Activated naive CD4-positive, alpha-beta T cell treated with anti-CD3 and anti-CD28 coated beads, Interleukin-2, amount 50 U/mL, for 24 hours (primary cell): ENCODE data around the gene CNOT10.
"Not testable (repeated sequence)": the region's sequence is repeated elsewhere in the genome, so short reads cannot be mapped to it uniquely, and the experiment has no call there.

Source experiments
- H3K27ac Mint-ChIP-seq: one replicate; pipeline ENCODE4 v1.8.0; 2021; ENCODE audit warnings: mild to moderate bottlenecking, mixed read lengths
- H3K27me3 Mint-ChIP-seq: one replicate; pipeline ENCODE4 v1.8.0; 2021; ENCODE audit warnings: mixed read lengths
- H3K36me3 Mint-ChIP-seq: one replicate; pipeline ENCODE4 v1.8.0; 2021; ENCODE audit warnings: mixed read lengths
- H3K4me1 Mint-ChIP-seq: one replicate; pipeline ENCODE4 v1.8.0; 2021; ENCODE audit warnings: mixed read lengths
- H3K4me3 Mint-ChIP-seq: one replicate; pipeline ENCODE4 v1.8.0; 2021; ENCODE audit warnings: mild to moderate bottlenecking, mixed read lengths
- H3K9me3 Mint-ChIP-seq: one replicate; pipeline ENCODE4 v1.8.0; 2021; ENCODE audit warnings: mixed read lengths

CNOT10 gene

DNA sequence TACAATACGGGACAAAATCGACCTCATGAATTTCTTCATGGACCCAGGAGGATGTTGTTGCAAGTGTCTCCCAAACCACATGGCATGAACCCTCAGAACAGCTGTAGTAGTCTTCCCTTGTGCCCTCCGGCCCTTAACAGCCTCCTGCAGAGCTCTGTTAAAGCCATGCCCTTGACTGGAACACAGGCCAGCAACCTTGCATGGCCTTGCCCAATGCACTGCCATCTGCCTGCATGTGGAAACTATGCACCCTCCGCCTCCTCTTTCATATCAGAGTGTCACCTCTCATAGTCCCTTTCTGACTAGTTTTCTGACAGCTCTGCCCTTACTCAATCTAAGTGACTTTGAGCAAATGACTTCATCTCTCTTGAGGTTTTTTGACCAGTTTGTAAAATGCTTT lies 93.4 kb downstream of the CNOT10 start:
- Mint-ChIP-seq H3K4me1 (peaks cover 4% of the 10 kb centered on the region), H3K4me3 (no peak overlapping the region), H3K27ac (no peak overlapping the region), H3K36me3 (peaks cover 6% of the 10 kb centered on the region), H3K9me3 (no peaks in the 10 kb centered on the region), H3K27me3 (peaks cover 6% of the 10 kb centered on the region)

DNA sequence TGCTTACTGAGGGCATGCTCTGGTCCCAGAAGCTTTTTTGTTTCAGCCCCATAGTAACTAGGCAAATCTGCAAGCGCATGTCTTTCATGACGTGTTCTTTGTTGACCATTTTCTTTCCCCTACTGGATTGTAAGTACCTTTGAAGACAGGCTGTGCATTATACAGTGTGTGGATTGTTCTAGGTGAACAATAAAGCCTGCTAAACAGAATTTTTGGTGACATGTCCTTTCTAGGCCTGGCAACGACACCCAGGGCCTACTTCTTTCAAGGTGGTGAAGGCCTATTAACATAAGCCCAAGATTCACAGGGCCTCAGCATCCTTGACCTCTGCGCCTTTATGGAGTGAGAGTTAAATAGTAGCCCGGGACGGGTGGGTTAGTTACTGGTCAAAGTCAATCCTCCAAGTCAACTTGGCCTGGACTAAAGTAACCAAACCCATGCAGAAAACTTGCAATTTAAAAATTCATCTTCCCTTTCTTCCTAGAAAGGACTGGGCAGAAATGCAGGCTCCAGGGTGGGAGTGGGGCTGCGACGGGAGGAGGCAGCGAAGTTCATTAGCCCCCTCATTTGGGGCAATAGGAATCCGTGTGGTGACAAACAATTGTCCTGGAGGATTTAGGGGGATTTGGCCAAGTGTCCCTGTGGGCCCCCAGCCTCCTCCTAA lies 95.2 kb downstream of the CNOT10 start:
- Mint-ChIP-seq H3K27ac (no peak overlapping the region), H3K36me3 (peaks cover 1% of the 10 kb centered on the region), H3K4me1 (peaks cover 4% of the 10 kb centered on the region), H3K9me3 (no peaks in the 10 kb centered on the region), H3K4me3 (peak overlapping the region; percentile 13), H3K27me3 (peaks cover 6% of the 10 kb centered on the region)

DNA sequence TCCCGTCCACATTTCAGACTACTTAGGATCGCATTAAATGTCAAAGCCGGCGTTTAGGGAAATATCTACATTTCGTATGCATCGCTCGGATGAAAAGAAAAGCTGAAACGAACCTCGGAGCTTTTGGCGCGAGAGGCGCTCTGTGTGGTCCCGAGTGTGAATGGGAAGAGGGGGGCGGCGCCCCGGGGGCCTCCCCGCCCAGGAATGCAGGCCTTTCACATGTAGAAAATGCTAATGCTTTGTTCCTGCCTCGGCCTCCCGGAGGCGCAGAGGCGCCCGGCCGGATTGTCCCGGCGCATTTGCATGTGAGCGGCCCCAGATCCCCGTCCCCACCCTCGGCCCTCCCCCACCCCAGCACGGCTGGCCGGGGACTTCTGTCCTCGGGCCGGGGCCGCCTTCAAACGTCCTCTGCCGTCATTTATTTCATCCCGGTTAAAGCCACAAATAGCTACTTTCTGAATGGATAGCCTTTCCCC lies 95.8 kb downstream of the CNOT10 start:
- Mint-ChIP-seq H3K27ac (no peak overlapping the region), H3K27me3 (peaks cover 6% of the 10 kb centered on the region), H3K4me1 (peaks cover 4% of the 10 kb centered on the region), H3K9me3 (no peaks in the 10 kb centered on the region), H3K36me3 (peaks cover 1% of the 10 kb centered on the region), H3K4me3 (peak overlapping the region; percentile 94)

DNA sequence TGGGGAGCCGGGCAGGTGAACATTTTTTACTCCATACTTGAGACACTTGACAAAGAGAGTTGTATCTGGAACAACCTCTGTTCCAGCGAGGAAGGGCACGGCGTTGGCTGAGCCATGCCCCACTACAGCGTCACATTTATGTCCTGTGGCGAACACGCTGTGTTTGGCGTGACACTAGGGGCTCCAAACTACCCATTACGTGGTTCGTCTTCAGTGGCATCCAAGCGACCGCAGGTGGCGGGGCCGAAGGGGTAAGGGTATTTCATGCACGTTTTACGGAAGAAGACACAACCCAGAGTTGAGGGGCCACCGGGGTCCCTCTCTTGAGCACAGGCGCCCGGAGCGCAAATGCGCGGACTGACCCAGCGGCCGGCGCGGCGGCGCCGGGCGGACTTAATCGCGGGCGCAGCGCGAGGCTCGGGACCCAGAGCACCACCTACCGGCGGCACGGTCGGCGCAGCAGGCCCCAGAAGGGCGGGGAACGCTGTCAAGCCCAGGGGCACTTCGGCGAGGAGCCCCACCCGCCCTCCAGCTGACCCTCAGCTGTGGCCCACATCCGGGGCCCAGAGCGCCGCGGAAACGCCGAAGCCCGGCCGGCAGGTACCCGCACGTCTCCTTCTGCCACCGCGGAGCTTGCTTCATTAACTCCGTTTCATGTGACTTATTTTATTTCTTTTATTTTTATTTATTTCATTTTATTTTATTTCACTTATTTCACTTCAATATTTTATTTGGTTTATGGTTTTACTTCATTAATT lies 96.4 kb downstream of the CNOT10 start:
- peaks cover 6% of the 10 kb centered on the region for H3K27me3 Mint-ChIP-seq
- H3K4me3 Mint-ChIP-seq = peak overlapping the region; percentile 94
- H3K36me3 Mint-ChIP-seq = peaks cover 1% of the 10 kb centered on the region
- H3K9me3 Mint-ChIP-seq = no peaks in the 10 kb centered on the region
- peaks cover 4% of the 10 kb centered on the region for H3K4me1 Mint-ChIP-seq
- no peak overlapping the region for H3K27ac Mint-ChIP-seq

DNA sequence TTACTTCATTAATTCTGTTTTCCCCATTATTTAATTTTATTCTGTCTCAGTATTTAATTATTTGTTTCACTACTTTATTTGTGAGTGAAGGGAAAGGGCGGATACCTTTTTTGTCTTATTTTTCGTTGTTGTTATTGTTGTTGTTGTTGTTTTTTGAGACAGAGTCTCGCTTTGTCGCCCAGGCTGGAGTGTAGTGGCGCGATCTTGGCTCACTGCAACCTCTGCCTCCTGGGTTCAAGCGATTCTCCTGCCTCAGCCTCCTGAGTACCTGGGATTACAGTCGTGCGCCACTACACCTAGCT lies 96.9 kb downstream of the CNOT10 start:
- H3K36me3 Mint-ChIP-seq, H3K27me3 Mint-ChIP-seq, H3K4me1 Mint-ChIP-seq, H3K9me3 Mint-ChIP-seq, H3K27ac Mint-ChIP-seq: not testable (repeated sequence)
- peak overlapping the region; percentile 64 for H3K4me3 Mint-ChIP-seq

DNA sequence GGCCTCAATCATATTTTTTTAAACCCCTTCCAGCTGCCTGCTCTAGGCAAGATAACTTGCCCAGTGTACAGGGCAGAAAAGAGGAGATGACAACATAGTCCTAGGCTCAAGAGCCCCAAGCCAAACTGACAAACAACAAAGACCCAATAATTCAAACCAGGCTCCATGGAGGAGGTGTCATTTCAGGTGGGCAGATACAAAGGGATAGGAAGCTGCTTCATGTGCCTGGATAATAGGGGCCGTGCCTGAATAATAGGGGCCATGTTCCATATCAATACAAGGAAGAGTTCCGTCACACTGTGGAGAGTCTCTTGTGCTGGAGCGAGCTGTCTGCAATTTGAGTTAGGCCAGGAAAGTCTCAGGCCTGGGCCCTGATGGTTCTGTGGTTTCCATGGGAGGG lies 97.4 kb downstream of the CNOT10 start:
- no peak overlapping the region for H3K27ac Mint-ChIP-seq
- H3K9me3 Mint-ChIP-seq = no peaks in the 10 kb centered on the region
- H3K36me3 Mint-ChIP-seq = peaks cover 1% of the 10 kb centered on the region
- H3K4me1 Mint-ChIP-seq = peaks cover 4% of the 10 kb centered on the region
- peak overlapping the region; percentile 64 for H3K4me3 Mint-ChIP-seq
- H3K27me3 Mint-ChIP-seq = peaks cover 6% of the 10 kb centered on the region

DNA sequence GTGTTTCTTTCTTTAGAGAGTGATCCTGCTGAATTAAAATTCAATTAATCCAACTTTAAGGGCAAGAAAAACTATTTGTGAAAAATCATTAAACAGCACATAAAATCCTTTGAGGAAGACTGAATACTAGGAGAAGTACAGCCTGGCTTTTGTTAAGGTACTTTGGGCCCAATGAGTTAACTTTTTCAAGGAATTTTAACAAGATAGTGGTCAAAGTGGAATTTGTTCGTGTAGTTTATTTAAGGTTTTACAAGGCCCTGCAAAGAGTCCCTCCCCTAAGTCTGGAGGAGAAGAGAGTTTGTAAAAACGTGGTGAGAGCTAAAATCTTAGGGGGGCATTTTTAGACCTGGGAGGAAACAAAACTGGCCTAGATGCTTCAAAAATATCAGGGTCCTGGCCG lies 106.8 kb downstream of the CNOT10 start:
- peak overlapping the region; percentile 14 for H3K27ac Mint-ChIP-seq
- H3K4me3 Mint-ChIP-seq = no peak overlapping the region
- peaks cover 2% of the 10 kb centered on the region for H3K36me3 Mint-ChIP-seq
- no peaks in the 10 kb centered on the region for H3K4me1 Mint-ChIP-seq
- H3K27me3 Mint-ChIP-seq = peaks cover 2% of the 10 kb centered on the region
- H3K9me3 Mint-ChIP-seq = no peaks in the 10 kb centered on the region

DNA sequence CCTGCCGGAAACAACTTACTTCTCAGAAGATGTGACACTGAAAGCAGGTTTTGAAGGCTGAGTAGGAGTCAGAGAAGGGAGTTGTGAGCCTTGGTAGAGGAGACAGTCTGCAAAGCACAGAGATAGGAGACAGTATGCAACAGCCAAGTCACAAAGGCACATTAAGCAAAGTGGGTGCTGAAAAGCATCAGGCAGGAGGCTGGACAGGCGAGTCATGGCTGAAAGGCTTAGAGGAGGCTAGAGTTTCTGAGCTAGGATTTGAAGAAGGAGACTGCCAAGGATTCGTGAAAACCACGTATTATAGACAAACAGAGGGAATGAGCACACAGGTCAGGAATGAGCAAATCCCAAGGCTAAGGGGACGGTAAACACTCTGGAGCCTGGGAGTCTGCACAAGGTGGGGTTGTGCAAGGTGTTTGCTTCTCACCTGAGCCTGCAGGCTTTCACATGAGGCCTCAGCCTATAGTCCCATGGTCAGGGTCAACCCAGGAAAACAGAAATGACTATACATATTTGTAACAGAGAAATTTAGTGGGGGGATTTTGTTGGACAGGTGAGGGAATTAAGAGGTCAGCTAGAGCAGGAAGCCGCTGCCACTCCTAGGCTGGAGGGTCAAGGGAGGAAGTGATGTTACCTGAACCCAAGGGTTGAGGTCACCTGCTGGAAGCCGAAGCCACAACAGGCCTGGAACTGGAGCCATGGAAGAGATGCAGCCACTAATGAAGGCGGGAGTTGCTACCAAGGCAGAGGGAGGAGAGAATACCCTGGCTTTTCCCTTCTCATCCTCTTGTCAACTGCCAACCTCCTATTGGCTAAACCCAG lies 109.7 kb downstream of the CNOT10 start:
- Mint-ChIP-seq H3K27ac (no peak overlapping the region), H3K4me3 (no peak overlapping the region), H3K27me3 (peaks cover 2% of the 10 kb centered on the region), H3K4me1 (no peaks in the 10 kb centered on the region), H3K36me3 (no peaks in the 10 kb centered on the region), H3K9me3 (no peaks in the 10 kb centered on the region)

DNA sequence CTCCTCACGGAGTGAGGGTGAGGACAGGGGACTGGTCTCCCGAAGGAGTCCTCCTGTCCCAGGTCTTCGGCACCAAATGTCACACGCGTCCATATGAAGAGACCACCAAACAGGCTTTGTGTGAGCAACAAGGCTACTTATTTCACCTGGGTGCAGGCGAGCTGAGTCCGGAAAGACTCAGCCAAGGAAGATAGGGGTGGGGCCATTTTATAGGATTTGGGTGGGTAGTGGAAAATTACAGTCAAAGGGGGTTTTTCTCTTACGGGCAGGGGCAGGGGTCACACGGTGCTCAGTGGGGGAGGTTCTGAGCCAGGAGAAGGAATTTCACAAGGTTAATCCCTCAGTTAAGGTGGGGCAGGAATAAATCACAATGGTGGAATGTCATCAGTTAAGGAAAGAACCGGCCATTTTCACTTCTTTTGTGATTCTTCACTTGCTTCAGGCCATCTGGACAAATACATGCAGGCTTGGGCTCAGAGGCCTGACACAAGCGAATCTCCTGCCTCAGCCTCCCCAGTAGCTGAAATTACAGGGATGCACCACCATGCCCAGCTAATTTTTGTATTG lies 111.5 kb downstream of the CNOT10 start:
- not testable (repeated sequence) for H3K9me3 Mint-ChIP-seq, H3K4me3 Mint-ChIP-seq

DNA sequence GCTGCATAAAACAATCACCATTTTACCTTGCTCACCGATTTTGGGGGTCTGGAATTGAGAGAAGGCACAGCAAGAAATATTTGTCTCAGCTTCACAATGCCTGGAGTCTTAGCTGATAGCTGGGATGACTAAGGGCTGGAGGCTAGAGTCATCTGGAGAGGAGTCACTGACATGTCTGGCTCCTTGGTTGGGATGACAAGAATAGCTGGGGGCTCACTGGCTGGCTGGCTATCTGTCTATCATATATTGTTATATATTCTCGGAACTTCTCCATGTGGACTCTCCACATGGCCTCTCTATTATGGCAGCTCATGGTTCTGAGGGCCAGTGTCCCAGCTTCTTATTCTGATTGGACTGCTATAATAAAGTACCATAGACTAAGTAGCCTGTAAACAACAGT lies 112.8 kb downstream of the CNOT10 start:
- no peaks in the 10 kb centered on the region for H3K4me1 Mint-ChIP-seq
- H3K4me3 Mint-ChIP-seq = no peak overlapping the region
- H3K36me3 Mint-ChIP-seq = no peaks in the 10 kb centered on the region
- H3K9me3 Mint-ChIP-seq = no peaks in the 10 kb centered on the region
- peaks cover 2% of the 10 kb centered on the region for H3K27me3 Mint-ChIP-seq
- H3K27ac Mint-ChIP-seq = no peak overlapping the region

More for the DNA sequence above, 111.5 kb downstream of the CNOT10 start:
- H3K27me3 Mint-ChIP-seq, H3K36me3 Mint-ChIP-seq, H3K27ac Mint-ChIP-seq, H3K4me1 Mint-ChIP-seq: not testable (repeated sequence)

DNA sequence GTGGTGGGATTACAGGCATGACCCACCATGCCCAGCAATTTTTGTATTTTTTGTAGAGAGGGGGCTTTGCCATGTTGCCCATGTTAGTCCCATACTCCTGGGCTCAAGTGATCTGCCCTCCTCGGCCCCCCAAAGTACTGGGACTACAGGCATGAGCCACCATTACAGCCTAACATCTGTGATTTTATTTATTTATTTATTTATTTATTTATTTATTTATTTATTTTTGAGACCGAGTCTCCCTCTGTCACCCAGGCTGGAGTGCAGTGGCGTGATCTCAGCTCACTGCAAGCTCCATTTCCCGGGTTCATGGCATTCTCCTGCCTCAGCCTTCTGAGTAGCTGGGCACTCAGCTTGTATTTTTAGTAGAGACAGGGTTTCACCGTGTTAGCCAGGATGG lies 116.5 kb downstream of the CNOT10 start:
- H3K9me3 Mint-ChIP-seq, H3K27me3 Mint-ChIP-seq, H3K27ac Mint-ChIP-seq, H3K36me3 Mint-ChIP-seq, H3K4me1 Mint-ChIP-seq, H3K4me3 Mint-ChIP-seq: not testable (repeated sequence)

DNA sequence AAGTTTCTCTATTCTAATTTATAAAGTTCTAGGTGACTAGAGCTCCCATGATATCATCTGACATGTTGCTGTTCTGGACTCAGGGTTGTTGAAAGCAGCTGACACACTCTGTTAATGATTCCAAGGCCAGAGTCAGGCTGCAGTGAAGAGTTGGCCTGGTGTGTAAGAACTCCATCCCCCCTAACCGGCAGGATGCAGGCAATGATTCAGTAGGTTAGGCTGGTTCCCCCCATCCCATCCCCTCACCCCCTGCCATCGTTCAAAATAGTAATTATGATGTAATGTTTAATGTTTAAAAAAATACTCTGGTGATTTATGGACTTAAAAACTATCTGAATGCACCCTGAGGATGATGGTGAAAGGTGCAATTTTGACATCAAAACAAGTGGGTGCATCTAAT lies 128.2 kb downstream of the CNOT10 start:
- no peaks in the 10 kb centered on the region for H3K36me3 Mint-ChIP-seq
- no peak overlapping the region for H3K27ac Mint-ChIP-seq
- H3K4me1 Mint-ChIP-seq = peaks cover 22% of the 10 kb centered on the region
- H3K4me3 Mint-ChIP-seq = no peak overlapping the region
- H3K27me3 Mint-ChIP-seq = peaks cover 22% of the 10 kb centered on the region
- no peaks in the 10 kb centered on the region for H3K9me3 Mint-ChIP-seq

DNA sequence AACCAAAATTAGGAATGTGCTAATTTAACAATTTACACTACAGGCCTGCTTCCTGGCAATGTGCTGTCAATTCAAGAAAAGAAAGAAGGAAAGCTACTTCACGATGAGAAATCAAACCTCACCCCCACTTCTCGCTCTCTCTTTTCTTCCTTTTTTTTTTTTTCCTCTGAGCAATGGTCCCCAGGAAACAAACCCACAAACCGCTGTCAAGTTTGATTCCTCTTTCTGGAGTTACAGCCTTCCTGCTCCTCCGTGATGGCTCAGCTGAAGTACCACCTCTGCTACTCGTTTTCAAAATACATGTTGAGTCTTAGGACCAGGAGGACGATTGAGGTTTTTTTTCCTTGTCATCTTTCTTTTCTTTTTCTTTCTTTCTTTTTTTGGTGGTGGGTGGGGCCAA lies 129.4 kb downstream of the CNOT10 start:
- peaks cover 28% of the 10 kb centered on the region for H3K27me3 Mint-ChIP-seq
- no peak overlapping the region for H3K4me3 Mint-ChIP-seq
- H3K4me1 Mint-ChIP-seq = peaks cover 26% of the 10 kb centered on the region
- no peaks in the 10 kb centered on the region for H3K36me3 Mint-ChIP-seq
- H3K9me3 Mint-ChIP-seq = no peaks in the 10 kb centered on the region
- no peak overlapping the region for H3K27ac Mint-ChIP-seq

DNA sequence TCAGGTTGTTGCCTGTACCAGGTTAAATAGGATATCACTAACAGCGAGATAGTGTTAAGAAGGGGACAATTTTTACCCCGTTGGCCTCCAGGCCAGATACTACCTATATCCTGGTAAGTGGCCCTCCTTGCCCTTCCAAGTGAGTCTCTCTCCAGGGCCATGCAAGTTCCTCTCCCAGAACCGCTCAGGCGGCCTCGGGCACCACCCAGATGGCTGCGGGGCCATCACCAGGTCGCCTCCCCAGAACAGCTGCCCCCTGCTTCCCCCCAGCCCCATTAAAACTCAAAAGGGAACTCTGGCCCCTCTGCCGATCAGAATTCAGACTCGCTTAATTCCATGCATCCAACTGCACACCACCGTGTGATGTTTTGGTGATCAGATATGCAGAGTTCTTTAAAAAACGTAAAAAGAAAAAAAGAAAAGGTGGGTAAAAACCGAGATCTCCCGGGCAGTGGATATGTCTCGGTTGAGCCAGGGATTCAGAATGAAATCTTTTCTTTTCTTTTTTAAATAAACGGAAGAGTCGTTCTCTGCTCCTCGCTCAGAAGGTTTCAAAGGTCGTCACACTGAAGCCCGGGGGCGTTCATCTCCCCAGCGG lies 131.0 kb downstream of the CNOT10 start:
- Mint-ChIP-seq H3K4me1 (peaks cover 26% of the 10 kb centered on the region), H3K27me3 (peaks cover 35% of the 10 kb centered on the region)

DNA sequence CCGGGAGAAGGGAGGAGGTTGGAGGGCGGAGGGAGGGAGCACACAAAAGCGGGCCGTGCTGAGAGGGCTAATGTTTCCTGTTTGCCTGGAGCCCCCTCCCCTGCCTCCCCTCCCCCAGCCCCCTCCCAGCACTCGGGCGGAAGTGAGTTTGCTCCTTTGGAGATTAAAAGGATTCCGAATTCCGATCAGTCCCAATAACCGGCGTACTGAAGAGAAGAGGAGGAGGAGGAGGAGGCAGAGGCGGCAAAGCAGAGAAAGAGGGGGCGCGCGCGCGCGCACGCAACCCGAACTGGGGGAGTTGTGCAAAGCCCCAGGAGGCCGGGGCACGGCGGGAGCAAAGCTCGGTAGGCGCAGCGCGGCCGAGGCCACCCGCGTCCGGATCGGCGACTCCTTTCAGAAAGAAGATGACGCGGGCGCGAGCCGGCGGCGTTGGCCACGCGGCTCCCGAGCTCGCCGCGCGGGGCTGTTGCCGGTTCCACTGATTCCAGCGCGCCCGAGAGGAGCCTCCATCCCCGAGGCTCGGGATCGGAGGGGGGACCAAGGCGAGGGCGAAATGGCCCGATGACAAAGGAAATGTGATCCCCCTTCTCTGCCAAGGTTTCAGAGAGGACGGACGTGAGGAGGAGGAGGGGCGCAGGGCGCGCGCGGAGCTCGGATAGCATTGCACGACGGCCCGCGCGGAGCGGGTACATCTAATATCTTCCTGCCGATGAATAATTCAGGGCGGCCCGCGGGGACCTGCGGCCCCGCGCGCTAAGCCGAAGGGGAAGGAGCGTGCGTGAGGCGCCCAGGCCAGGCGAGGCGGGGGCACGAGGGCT lies 131.7 kb downstream of the CNOT10 start:
- Mint-ChIP-seq H3K27me3 (peaks cover 37% of the 10 kb centered on the region), H3K4me1 (peaks cover 26% of the 10 kb centered on the region)

More for the DNA sequence above, 131.0 kb downstream of the CNOT10 start:
- H3K4me3 Mint-ChIP-seq = peak overlapping the region; percentile 47
- no peaks in the 10 kb centered on the region for H3K36me3 Mint-ChIP-seq
- H3K27ac Mint-ChIP-seq = no peak overlapping the region
- no peaks in the 10 kb centered on the region for H3K9me3 Mint-ChIP-seq

More for the DNA sequence above, 131.7 kb downstream of the CNOT10 start:
- Mint-ChIP-seq H3K4me3 (peak overlapping the region; percentile 73), H3K27ac (no peak overlapping the region), H3K9me3 (no peaks in the 10 kb centered on the region), H3K36me3 (no peaks in the 10 kb centered on the region)
